ENCODE results near the gene SIN3A.

DNA sequence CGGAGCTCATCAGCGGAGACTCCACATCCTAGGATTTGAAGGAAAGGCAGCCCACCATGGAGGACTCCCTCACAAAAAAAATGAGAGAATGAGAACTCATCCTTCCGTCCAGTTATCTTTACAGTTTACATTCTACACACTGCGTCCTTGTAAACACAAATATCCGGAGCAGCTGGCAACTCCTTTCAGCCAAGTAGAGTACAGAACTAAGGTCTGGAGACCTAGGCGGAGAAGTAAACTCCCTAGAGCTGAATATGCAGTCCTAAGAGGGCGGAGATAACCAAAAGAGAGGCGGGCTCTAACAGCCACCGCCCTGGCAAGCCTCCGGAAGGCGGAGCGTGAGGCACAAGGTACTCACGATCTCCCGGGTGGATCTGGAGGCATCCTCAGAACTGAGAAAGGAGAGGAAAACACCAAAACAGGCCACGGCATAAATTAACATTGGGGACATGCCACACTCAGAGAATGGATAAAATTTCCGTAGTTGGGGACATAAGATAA, 924 bp upstream of the SIN3A start:
- TF ChIP-seq EZH2 (IDR thresholded peaks at IDR 0.05; ENCODE audit: insufficient read depth, poor library complexity, severe bottlenecking) (no peak), EZH2phosphoT487 (IDR thresholded peaks at IDR 0.05; ENCODE audit: insufficient read depth, low read depth) (no peak)

All from GM23248 (cell line).